SIG-M5 treated with dmso at 0.1 percent for 504 hours (cell line): ENCODE data around the gene ADAMTS18.

Source experiments
- DNase-seq: peaks from one replicate; lab custom pipeline; 2025; ENCODE audit not compliant: unreplicated experiment; lab: John Stamatoyannopoulos, UW

The ADAMTS18 gene

DNA sequence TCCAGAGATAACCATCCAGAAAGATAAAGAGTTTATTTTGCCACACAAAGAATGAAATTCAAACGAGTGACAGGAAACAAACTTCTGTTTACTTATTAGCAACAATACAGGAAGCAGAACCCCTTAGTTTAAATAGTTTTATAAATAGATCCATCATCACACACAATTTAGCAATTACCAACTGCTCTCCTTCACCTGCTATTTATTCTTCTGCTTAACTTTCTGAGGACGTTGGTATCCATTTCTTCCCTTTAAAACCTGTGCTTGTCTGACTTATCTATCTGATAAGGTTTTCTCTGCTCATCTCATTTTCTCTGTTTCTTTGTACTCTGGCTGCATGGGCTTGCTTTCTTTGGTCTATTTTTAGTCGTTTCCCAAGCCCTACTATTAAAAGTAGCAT is 4.3 kb upstream of the ADAMTS18 start:
- no peak for DNase-seq

DNA sequence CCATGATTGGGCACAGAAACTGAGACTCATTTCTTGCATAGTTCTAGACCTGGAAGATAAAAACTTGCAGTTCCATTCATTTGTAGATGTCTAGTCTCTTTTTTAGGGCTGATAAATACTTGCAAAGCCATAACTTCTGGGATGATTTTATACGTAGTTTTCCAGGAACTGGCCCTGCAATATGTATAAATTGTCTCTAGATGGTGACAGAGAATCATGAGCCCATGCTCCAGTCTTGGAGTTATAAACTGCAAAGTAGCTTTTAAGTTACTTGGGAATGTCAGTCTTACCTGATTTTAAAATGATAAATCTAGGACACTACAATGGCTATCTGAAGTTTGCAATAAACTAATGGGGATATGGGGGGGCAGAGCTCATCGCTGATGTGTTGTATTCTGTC is 3.0 kb upstream of the ADAMTS18 start:
- peak; percentile 2 for DNase-seq

DNA sequence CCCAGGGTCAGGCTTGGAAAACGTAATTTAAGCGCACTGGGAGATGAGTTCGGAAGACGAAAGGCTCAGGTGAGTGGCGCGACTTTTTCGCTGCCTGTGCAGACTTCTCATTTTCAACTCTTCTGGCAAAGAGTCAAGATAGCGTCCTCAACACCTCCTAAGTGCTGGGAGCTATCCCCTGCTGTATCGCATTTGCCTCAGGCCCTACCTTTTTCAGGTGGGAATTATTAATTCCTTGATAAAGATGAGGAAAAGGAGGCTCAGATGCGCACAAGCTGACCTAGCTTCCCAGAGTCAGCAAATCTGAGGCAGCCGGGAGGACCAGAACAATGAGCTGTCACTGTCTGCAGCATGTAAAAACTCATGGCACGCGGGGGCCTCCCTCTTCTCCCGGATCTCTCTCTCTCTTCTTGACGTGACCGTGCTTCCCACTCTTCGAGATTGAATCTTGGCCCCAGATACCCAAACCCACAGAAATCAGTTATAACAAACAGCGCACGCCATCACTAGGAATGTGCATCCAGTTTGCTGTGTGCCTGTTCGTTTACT is 512 bp upstream of the ADAMTS18 start:
- DNase-seq: no peak

DNA sequence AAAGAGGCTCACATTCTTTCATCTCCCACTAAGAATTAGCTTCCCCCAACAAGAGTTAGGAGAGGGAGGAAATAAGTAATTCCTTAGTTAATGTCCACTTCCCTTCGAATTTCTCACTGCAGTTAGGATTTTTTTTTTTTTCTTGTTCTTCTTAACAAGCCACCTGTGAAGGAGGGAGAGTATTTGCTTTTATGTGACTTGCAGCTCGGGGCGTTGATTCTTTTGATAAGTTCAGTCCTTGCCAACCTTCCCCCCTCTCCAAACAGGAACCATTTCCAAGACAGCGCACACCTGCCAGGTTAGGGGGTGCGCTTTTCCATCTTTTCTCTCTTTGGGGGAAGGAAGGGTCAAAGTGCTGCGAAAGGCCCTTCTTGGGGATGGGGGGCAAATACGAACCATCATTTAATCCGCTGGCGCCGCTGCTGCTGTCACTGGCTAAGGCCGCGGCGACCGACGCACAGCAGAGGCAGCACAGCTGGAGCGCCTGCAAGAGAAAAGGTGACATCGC is 758 bp downstream of the ADAMTS18 start:
- DNase-seq: no peak

DNA sequence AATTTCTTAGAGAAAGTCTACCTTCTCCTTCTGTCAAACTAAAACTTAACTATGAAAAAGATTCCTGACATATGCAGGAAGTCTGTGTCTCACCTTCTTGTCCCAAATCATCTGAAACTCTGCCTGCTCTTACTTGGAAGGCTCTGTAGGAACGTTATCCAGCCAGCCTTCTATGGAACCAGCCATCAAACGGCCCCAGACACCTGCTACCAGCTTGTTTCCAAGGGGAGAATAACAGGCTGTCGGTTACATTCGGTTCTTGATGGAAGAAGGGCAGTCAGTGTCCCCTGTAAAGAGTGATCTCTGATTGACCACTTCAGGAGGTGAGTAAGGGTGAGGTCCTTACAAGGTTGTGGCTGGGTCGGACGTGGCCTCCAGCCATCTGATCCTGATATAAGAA is 1.7 kb downstream of the ADAMTS18 start:
- DNase-seq: no peak

DNA sequence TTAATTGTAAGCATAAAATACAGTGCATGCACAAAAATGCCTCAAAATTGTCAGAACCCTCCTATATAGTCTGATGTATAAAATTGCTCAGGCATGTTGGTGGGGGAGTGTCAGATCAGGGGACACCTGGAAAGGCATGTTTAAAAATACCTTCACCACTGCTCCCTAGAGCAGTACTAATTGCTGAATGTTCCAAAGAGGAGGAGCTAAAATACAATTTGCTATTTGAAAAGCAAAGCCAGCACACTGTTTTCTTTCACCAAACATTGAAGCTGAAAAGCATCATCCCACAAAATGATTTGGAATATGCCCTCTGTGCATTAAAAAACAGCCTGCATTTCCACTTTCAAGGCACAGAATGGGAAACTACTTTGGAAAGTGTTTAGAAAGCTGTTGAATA is 2.6 kb downstream of the ADAMTS18 start:
- no peak for DNase-seq

DNA sequence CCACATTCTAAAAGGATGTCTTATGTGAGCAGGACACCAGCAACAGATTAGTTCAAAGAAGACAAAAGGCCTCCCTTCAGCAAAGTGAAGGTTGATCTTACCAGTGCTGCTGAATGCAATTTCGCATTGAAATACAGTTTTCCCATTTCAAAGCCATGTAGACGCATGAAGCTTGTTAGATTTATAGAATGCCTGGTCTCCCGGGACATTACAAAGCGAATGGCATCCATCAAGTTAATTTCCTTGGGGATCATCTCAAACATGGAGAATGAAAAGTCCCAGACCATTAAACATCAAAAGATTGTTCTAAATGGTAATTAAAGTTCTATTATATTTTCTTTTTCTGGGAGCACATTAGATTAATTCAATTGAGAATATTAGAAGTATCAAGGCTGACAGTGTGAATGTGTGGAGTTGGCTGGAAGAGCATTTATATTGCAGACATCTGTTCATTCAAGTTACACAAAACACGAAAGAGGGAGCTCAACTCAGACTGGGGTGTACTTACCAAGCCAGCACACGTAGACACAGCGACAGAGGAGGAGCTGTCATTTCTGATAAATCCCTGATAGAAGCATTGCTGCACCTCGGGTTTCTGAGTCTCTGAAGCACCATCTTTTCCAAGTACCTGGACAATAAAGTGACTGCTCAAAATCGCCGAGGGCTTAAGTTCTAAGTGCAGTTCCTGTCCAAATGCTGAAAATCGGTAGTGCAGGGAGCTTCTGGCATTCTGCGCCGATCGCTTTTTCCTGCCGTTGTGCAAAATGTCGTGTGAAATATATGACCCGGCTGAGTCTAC is 3.8 kb downstream of the ADAMTS18 start:
- no peak for DNase-seq

DNA sequence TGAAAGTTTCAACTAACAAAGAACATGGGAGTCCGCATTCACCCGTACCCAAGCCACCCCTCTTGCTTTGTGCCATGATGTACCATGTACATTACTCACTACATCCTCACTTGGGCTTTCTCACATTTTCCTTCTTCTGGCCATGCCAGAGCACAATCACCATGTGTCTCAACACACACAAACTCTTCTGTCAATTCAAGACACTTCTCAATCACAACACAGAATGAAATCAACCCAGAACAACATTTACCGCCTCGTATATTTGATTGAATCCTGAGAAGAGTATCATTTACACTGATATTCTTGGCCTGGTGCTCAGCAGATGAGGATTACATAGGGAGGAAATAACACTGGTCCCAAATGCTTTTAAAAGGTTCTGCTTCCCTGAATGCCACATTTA is 4.5 kb downstream of the ADAMTS18 start:
- no peak for DNase-seq

DNA sequence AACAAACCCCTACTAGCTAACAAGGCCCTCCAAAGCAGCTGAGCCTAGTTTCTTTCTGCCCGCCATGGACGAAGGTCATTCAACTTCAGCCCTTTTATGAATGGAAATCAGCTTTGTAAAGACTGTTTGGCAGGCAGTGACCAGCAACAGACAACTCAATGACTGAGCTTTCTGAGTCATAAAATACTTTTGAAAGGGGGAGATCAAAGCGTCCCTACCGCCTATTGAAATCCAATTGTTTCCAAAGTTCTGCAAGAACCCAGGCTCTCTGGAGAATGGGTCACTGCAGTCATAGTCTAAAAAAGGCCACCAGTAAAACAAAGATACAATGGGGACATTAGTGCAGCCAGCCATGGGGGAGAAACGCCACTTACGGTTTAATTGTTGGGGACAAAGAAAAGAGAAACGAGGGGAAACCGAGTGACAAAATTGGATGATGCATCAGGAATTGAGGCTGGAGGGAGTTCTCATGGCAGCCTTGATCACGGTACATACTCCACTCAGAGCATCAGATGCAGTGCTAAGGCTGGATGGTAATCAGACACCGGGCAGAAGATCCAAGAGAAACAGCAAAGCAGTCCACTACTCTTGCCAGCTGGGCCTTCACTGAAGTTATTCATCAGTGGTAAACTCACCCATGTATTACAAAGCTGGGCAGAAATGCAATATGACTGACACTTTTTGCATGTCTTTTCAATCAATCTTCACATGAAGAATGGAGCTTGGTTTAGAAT is 9.8 kb downstream of the ADAMTS18 start:
- DNase-seq: no peak

DNA sequence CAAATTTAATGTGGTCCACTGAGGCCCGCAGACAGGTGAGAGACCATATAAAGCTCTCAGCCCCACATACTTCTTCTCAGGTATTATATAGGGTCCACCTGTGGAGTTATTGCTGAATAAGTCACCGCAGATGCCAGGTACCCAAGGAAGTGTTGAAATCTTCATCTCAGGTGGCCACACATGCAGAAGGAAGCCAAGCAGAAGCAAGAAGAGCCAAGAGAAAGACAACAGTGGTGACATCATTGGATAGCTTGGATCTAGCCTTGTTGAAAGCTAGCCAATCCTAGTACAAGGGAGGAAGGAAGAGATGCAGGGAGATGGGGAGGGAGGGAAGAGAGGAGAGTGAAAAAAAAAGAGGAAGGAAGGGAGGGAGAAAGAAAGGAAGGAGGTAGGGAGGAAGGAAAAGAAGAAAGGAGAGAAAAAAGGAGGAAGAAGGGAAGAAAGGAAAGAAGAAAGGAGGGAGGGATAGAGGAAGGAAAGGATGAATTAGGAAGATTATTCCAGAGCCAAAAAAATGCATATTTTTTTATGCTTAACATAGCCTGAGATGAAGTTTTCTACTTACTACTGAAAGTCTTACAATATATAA is 12.5 kb downstream of the ADAMTS18 start:
- DNase-seq: no peak

DNA sequence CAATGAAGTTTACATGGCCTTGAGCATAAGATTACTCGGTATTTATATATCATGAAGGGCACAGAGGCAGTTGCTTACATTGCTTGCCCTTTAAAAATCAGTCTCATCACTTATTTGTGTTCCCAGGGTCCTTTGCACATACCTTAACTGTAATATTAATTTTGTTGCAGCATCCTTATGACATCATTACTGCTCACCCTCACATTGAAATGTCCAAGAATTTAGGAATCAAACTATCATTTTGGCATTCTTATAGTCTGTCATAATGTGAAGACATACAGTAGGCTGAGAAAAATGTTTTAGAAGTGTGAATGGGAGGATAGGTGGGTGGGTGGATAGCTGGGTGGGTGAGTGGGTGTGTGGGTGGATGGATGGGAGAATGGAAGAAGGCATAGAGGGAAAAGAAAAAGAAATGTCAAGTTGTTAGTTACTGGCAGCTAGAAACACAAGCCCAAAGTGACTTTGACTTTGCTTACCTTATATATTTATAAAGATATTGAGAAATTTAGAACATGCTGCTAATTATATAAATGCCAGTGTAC is 17.8 kb downstream of the ADAMTS18 start:
- DNase-seq: no peak

DNA sequence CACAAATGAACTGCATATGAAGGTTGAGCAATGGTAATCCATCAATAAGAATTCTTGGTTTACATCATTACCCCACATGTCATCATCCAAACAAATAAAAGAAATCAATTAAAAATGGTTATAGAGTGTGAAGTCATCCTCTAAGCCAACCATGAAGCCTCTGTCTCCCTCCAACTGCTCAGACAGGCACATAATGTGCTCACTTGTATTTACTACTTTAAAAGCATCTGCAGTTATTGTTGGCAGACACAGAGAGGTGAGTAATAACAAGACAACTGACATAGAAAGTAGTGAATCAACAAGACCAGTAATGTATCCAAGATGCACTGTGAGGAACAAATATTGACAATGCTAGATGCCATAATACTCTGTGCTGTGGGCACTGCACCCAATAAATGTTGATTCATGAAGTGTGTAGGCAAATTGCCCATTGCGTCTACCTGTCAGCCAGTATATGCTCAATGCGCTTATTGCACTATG is 20.0 kb downstream of the ADAMTS18 start:
- DNase-seq: no peak

DNA sequence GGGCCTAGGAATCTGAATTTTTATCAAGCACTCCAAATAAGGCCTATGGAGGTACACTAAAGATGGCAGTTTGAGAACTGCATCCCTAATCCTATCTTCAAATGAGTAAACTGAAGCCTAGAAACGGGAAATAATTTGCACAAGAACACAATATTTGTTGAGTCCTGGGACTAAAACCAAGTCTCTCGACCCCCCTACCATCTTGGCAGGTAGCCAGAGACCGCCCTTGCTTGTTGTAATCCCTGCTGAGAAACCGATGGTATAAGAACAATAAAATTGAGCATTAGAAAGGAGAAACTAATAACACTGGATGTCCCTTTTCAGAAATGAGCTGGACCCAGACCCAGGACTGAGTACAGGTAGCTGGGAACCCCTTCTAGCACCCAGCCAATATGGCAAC is 24.4 kb downstream of the ADAMTS18 start:
- no peak for DNase-seq

DNA sequence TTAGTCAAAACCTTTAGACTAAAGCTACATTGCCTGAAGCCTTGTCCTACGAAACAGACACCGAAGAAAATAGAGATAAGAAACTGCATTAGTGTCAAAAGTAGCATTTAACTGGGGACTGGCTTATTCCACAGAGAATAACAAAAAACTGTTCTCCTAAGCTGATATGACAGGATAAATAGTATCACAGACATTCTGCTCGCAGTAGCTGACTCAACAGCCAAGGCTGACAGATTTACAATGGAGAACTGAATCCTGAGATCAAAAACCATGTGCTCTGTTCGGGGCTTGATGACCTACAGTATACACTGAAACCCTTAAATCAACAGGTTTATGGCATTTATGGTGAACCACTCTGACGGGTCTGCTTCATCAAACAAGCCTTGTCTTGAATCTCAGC is 25.5 kb downstream of the ADAMTS18 start:
- DNase-seq: no peak

DNA sequence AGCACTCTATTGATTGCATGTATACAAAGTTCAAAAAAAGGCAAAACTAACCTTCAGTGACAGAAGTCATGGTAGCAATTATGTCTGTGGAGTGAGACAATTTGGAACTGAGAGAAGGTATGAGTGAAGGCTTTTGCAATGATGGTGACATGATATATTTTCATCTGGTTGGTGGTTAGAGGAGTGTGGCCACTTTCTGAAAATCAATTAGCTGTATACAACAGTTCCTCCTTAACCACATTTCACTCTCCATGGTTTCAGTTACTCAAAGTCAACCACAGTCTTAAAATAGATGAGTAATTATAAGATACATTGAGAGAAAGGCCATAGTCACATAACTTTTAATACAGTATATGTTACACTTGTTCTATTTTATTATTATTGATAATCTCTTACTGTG is 26.2 kb downstream of the ADAMTS18 start:
- peak; percentile 63 for DNase-seq

DNA sequence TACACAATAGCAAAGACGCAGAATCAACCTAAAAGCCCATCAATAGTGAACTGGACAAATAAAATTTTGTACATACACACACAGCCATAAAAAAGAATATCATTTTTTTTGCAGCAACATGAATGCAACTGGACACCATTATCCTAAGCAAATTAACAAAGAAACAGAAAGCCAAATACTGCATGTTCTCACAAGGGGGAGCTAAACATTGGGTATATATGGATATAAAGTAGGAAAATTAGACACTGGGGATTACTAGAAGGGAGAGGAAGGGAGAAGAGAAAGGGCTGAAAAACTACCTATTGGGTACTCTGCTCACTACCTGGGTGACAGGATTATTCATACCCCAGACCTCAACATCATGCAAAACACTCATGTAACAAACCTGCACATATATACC is 28.2 kb downstream of the ADAMTS18 start:
- DNase-seq: peak; percentile 6

DNA sequence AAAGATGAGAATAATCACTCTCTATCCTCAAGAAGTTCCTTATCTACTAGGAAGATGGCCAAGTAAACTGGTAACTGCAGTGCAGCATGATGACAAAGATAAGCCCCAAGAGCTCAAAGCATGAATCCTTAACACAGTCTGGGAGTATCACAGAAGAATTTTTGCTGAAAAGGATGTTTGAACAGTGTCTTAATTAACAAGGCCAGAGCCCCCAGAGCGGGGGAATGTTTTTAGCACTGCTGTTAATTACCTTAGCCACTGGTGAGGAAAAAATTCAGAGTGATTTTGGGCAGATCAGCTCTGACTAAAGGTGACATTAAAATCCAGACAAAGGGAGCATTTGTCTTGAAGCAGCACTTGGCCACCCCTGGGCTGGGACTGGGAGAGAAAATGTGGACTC is 30.1 kb downstream of the ADAMTS18 start:
- no peak for DNase-seq

DNA sequence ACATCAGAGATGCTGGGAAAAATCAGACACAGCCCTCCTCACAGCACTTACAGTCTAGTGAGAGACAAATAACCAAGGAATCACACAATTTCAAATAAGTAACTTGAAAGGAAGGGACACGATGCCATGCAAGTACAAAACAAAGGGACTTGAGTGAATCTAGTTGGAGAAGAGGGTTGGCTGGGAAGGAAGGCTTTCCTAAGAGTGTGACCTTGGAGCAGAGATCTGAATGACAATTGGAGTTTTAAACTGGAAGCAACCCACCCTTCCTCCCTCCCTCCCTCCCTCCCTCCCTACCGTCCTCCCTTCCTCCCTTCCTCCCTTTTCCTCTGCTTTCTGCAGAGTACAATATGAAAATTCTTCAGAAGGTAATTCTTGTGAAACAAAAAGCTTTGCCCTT is 31.1 kb downstream of the ADAMTS18 start:
- no peak for DNase-seq

DNA sequence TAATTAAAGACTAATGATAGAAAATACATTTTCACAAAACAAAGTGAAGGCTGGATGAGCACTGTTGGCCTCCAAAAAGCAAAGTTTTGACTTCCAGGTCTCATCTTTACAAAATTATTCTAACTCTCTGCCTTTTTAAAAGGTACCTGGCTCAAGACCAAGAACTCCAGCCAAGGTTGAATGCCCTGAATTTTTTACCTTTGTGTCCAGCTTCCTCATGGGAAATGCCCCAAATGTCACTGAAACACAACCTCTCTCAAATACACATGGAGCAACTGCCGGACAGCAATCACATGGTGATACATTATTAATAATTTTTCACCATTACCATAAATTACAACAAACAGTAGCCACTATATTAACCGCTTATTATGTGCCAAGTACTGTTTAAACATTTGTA is 32.2 kb downstream of the ADAMTS18 start:
- DNase-seq: no peak

DNA sequence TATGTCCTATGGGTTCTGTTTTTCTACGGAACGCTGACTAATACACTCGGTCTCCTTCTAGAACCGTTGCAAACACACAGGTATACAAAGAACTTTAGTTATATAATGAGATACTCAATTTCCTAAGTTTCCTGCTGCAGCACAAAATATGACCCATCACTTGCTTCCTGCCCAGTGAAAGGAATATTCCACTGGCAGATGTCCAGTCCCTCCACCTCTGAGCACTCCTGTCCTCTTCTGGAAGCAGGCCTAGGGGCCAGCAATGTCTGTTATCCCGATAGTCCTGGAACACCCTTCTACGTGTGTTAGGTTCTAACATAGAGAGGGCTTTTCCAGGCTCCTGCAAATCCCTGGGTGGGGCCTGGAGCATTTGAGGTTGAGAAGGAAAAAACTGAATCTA is 32.7 kb downstream of the ADAMTS18 start:
- no peak for DNase-seq

DNA sequence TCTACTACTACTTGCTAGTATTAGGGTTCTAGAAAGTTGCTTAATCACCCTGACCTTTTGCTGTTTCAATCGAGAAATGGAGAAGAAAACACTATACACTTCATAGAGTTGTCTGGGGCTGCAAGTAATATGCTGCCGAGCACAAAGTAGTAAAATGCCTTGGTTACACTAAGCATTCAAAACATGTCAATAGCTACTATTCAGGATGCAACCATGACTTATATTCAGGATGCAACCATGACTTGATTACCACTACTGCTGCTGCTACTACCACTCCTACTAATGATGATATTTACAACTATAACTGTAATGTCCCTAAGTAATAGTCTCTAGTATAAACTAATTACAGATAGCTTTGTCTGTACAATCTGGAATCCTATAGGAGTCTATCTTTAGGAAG is 35.3 kb downstream of the ADAMTS18 start:
- no peak for DNase-seq
